Stomach (tissue), 4 donors: Measurements from ENCODE around the gene FAM151B.
"Not testable (repeated sequence)": the region's sequence is repeated elsewhere in the genome, so short reads cannot be mapped to it uniquely, and the experiment has no call there.

Experiments
- EP300 ChIP-seq: sonication (generic); formaldehyde crosslinking; IDR thresholded peaks from one replicate; pipeline ENCODE4 v1.6.1; 2017; ENCODE audit warnings: antibody characterized with exemption
- POLR2A ChIP-seq, 4 donors: fragments of 450-650 bp; IDR thresholded peaks; one replicate each; pipeline ENCODE4 v1.6.1; 2016; ENCODE audit warnings: antibody characterized with exemption in 4 of 4, control low read depth in 2 of 4, mild to moderate bottlenecking in 1 of 4, moderate library complexity in 1 of 4
- TF ChIP-seq, protein P1 (sequence below), 7 experiments: fragments of 450-650 bp in 4 of 7; fragments of 200-600 bp in 3 of 7; sonication (generic) in 3 of 7; IDR thresholded peaks; one replicate each; pipeline ENCODE4 v1.5.1; 2016 to 2019; ENCODE audit warnings: antibody characterized with exemption in 7 of 7, control low read depth in 2 of 7, mild to moderate bottlenecking in 1 of 7

GRCh38 chr5:80580291-80580690 lies 92.4 kb downstream of the FAM151B start:
- TF ChIP-seq POLR2A (IDR thresholded peaks at IDR 0.05); EP300: not testable (repeated sequence)
- TF ChIP-seq, protein P1, sequence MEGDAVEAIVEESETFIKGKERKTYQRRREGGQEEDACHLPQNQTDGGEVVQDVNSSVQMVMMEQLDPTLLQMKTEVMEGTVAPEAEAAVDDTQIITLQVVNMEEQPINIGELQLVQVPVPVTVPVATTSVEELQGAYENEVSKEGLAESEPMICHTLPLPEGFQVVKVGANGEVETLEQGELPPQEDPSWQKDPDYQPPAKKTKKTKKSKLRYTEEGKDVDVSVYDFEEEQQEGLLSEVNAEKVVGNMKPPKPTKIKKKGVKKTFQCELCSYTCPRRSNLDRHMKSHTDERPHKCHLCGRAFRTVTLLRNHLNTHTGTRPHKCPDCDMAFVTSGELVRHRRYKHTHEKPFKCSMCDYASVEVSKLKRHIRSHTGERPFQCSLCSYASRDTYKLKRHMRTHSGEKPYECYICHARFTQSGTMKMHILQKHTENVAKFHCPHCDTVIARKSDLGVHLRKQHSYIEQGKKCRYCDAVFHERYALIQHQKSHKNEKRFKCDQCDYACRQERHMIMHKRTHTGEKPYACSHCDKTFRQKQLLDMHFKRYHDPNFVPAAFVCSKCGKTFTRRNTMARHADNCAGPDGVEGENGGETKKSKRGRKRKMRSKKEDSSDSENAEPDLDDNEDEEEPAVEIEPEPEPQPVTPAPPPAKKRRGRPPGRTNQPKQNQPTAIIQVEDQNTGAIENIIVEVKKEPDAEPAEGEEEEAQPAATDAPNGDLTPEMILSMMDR (IDR thresholded peaks at IDR 0.05) = not testable (repeated sequence)
